C4-2B (cell line): ENCODE measurements around the gene CLDN18.

Source experiments
- ZFX ChIP-seq: fragments of 450-650 bp; IDR thresholded peaks from 2 replicates; pipeline ENCODE4 v1.6.1; 2017
- TF ChIP-seq, protein P1 (sequence below): fragments of 450-650 bp; conservative IDR thresholded peaks from 2 replicates; pipeline ENCODE4 v1.5.1; 2017; ENCODE audit warnings: mild to moderate bottlenecking

DNA sequence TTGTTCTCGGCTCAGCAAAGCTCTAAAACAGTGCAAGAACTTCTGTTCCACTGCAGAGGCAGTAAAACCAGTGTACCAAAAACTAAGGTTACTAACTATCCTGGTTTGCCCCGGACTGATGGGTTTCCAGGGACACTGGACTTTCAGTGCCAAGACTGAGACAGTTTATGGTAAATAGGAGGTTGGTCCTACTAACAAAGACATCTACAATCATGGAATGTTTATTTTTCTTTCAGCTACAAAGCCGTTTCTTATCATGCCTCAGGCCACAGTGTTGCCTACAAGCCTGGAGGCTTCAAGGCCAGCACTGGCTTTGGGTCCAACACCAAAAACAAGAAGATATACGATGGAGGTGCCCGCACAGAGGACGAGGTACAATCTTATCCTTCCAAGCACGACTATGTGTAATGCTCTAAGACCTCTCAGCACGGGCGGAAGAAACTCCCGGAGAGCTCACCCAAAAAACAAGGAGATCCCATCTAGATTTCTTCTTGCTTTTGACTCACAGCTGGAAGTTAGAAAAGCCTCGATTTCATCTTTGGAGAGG lies 20.8 kb downstream of the CLDN18 start:
- TF ChIP-seq, protein P1, sequence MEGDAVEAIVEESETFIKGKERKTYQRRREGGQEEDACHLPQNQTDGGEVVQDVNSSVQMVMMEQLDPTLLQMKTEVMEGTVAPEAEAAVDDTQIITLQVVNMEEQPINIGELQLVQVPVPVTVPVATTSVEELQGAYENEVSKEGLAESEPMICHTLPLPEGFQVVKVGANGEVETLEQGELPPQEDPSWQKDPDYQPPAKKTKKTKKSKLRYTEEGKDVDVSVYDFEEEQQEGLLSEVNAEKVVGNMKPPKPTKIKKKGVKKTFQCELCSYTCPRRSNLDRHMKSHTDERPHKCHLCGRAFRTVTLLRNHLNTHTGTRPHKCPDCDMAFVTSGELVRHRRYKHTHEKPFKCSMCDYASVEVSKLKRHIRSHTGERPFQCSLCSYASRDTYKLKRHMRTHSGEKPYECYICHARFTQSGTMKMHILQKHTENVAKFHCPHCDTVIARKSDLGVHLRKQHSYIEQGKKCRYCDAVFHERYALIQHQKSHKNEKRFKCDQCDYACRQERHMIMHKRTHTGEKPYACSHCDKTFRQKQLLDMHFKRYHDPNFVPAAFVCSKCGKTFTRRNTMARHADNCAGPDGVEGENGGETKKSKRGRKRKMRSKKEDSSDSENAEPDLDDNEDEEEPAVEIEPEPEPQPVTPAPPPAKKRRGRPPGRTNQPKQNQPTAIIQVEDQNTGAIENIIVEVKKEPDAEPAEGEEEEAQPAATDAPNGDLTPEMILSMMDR = no peak
- no peak for TF ChIP-seq ZFX
